Measurements from ENCODE around the gene DYNC2H1. TPM values are rescaled to one million over a fixed set of nuclear protein-coding genes. Genes with fewer than 3 reads are reported as not detected.

Gene DYNC2H1
- total RNA-seq, 1 experiment from 2014 or later: 12.4 TPM

GRCh38 chr11:103167166-103167565 is 57.9 kb downstream of the DYNC2H1 start:
- Histone ChIP-seq H3K4me3 (ENCODE audit: low read depth in 2 of 2, low read length in 2 of 2) (no peak overlapping the region), H3K27ac (ENCODE audit: low read length) (no peak overlapping the region), H3K4me1 (ENCODE audit: control insufficient read depth, insufficient read depth, low read length) (no peaks in the 10 kb centered on the region), H3K27me3 (ENCODE audit: control insufficient read depth, insufficient read depth, low read length) (no peaks in the 10 kb centered on the region), H3K9me3 (ENCODE audit: control insufficient read depth, insufficient read depth, low read depth, low read length) (no peaks in the 10 kb centered on the region), H3K36me3 (ENCODE audit: control insufficient read depth, insufficient read depth, low read length) (peaks cover under 1% of the 10 kb centered on the region; the same call in 1 of the 2 replicates)
- ATAC-seq (no peak), DNase-seq (ENCODE audit: low read depth, low spot score) (no peak)
- ChIA-PET POLR2A (interaction anchor here (0.7 kb wide), 1 partner anchor 131 kb away, joined by 7 read pairs; no protein-coding TSS in a partner anchor), CTCF (no interaction called here)
- no TSS peak for BruUV-seq (replicated peaks)
- in situ Hi-C loops (cut with HindIII; ENCODE audit: low pct_unique_long_range_greater_than_20kb, low sequenced_read_pairs) (no loop called here), intact Hi-C loops (cut with micrococcal nuclease; ENCODE audit: unreplicated experiment) (no loop called here)
- TF ChIP-seq, protein P1, sequence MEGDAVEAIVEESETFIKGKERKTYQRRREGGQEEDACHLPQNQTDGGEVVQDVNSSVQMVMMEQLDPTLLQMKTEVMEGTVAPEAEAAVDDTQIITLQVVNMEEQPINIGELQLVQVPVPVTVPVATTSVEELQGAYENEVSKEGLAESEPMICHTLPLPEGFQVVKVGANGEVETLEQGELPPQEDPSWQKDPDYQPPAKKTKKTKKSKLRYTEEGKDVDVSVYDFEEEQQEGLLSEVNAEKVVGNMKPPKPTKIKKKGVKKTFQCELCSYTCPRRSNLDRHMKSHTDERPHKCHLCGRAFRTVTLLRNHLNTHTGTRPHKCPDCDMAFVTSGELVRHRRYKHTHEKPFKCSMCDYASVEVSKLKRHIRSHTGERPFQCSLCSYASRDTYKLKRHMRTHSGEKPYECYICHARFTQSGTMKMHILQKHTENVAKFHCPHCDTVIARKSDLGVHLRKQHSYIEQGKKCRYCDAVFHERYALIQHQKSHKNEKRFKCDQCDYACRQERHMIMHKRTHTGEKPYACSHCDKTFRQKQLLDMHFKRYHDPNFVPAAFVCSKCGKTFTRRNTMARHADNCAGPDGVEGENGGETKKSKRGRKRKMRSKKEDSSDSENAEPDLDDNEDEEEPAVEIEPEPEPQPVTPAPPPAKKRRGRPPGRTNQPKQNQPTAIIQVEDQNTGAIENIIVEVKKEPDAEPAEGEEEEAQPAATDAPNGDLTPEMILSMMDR (IDR thresholded peaks at IDR 0.05): no peak
- TF ChIP-seq, protein P2, sequence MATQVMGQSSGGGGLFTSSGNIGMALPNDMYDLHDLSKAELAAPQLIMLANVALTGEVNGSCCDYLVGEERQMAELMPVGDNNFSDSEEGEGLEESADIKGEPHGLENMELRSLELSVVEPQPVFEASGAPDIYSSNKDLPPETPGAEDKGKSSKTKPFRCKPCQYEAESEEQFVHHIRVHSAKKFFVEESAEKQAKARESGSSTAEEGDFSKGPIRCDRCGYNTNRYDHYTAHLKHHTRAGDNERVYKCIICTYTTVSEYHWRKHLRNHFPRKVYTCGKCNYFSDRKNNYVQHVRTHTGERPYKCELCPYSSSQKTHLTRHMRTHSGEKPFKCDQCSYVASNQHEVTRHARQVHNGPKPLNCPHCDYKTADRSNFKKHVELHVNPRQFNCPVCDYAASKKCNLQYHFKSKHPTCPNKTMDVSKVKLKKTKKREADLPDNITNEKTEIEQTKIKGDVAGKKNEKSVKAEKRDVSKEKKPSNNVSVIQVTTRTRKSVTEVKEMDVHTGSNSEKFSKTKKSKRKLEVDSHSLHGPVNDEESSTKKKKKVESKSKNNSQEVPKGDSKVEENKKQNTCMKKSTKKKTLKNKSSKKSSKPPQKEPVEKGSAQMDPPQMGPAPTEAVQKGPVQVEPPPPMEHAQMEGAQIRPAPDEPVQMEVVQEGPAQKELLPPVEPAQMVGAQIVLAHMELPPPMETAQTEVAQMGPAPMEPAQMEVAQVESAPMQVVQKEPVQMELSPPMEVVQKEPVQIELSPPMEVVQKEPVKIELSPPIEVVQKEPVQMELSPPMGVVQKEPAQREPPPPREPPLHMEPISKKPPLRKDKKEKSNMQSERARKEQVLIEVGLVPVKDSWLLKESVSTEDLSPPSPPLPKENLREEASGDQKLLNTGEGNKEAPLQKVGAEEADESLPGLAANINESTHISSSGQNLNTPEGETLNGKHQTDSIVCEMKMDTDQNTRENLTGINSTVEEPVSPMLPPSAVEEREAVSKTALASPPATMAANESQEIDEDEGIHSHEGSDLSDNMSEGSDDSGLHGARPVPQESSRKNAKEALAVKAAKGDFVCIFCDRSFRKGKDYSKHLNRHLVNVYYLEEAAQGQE (IDR thresholded peaks at IDR 0.05; ENCODE audit: insufficient read depth in 1 of 2, low read depth in 2 of 2, low read length in 1 of 2): no peak
- TF ChIP-seq POLR2AphosphoS5 (IDR thresholded peaks at IDR 0.05; ENCODE audit: low read depth, low read length): no peak
- no peak for TF ChIP-seq SIN3A (IDR thresholded peaks at IDR 0.05; ENCODE audit: borderline replicate concordance, insufficient read depth, low read depth, low read length)
- TF ChIP-seq TCF7L2 (IDR thresholded peaks at IDR 0.05; ENCODE audit: low read depth, low read length): no peak

- Histone ChIP-seq H3K9me3 (ENCODE audit: control insufficient read depth, insufficient read depth, low read depth, low read length) (no peaks in the 10 kb centered on the region), H3K4me1 (ENCODE audit: control insufficient read depth, insufficient read depth, low read length) (no peaks in the 10 kb centered on the region), H3K27me3 (ENCODE audit: control insufficient read depth, insufficient read depth, low read length) (no peaks in the 10 kb centered on the region), H3K4me3 (ENCODE audit: low read depth in 2 of 2, low read length in 2 of 2) (no peak overlapping the region), H3K27ac (ENCODE audit: low read length) (no peak overlapping the region), H3K36me3 (ENCODE audit: control insufficient read depth, insufficient read depth, low read length) (peaks cover 3% of the 10 kb centered on the region; the same call in 1 of the 2 replicates)
- in situ Hi-C loops (cut with HindIII; ENCODE audit: low pct_unique_long_range_greater_than_20kb, low sequenced_read_pairs) (no loop called here), intact Hi-C loops (cut with micrococcal nuclease; ENCODE audit: unreplicated experiment) (no loop called here)
- no TSS peak for BruUV-seq (replicated peaks)
- ATAC-seq: no peak
- no peak for DNase-seq (ENCODE audit: low read depth, low spot score)
- POLR2A ChIA-PET: no interaction called here
- CTCF ChIA-PET: no interaction called here
- no peak for TF ChIP-seq POLR2AphosphoS5 (IDR thresholded peaks at IDR 0.05; ENCODE audit: low read depth, low read length)
- no peak for TF ChIP-seq SIN3A (IDR thresholded peaks at IDR 0.05; ENCODE audit: borderline replicate concordance, insufficient read depth, low read depth, low read length)
- TF ChIP-seq, protein P2 (IDR thresholded peaks at IDR 0.05; ENCODE audit: insufficient read depth in 1 of 2, low read depth in 2 of 2, low read length in 1 of 2): no peak
- no peak for TF ChIP-seq TCF7L2 (IDR thresholded peaks at IDR 0.05; ENCODE audit: low read depth, low read length)
- TF ChIP-seq, protein P1 (IDR thresholded peaks at IDR 0.05): no peak
Observed at GRCh38 chr11:103170865-103171264, 61.6 kb downstream of the DYNC2H1 start.

Data from Panc1 (cell line).